ENCODE measurements around the gene WSB2. TPM values are rescaled to one million over a fixed set of nuclear protein-coding genes. Genes with fewer than 3 reads are reported as not detected.

Gene WSB2
- total and polyA plus RNA-seq, 10 of the 15 experiments (the other 5 are each of a cell fraction or from before 2014, with no cell fraction given): 18.3 to 82.6 (median 43.7) TPM

- peak; percentile 96 for TF ChIP-seq MEF2A (IDR thresholded peaks at IDR 0.05; ENCODE audit: insufficient read depth, low read depth, low read length)
- no peak for TF ChIP-seq RAD21 (IDR thresholded peaks at IDR 0.05; ENCODE audit: insufficient read depth, low read depth, low read length)
- TF ChIP-seq USF2 (IDR thresholded peaks at IDR 0.05; ENCODE audit: borderline replicate concordance, low read depth, low read length): no peak
- TF ChIP-seq PBX3 (IDR thresholded peaks at IDR 0.05; ENCODE audit: insufficient replicate concordance, low read depth, low read length): no peak
- no peak for TF ChIP-seq RFX5 (IDR thresholded peaks at IDR 0.05; ENCODE audit: low read depth, low read length)
- no peak for TF ChIP-seq LARP7 (IDR thresholded peaks at IDR 0.05)
- TF ChIP-seq YBX1 (IDR thresholded peaks at IDR 0.05): no peak
- TF ChIP-seq ASH2L (IDR thresholded peaks at IDR 0.05; ENCODE audit: borderline replicate concordance, low read depth): no peak
- TF ChIP-seq HDAC2 (IDR thresholded peaks at IDR 0.05): no peak
- TF ChIP-seq TAF1 (IDR thresholded peaks at IDR 0.05; ENCODE audit: borderline replicate concordance, low read depth, low read length): no peak
- TF ChIP-seq CTCF (IDR thresholded peaks at IDR 0.05 in 2 of 3, conservative IDR thresholded peaks at IDR 0.05 in 1 of 3; ENCODE audit: control insufficient read depth in 2 of 3, extremely low read depth in 1 of 3, insufficient read depth in 1 of 3, low read depth in 3 of 3, low read length in 3 of 3): peak in 2 of 3 experiments; percentile 5 to 13; a peak in 1 of 6 replicates
- no peak for TF ChIP-seq CREB1 (IDR thresholded peaks at IDR 0.05; ENCODE audit: low read depth)
- TF ChIP-seq ZNF217 (IDR thresholded peaks at IDR 0.05): peak; percentile 92
- peak; percentile 83; the same call in 1 of the 2 replicates for TF ChIP-seq ZBED1 (IDR thresholded peaks at IDR 0.05; ENCODE audit: borderline replicate concordance)
- TF ChIP-seq HDAC6 (IDR thresholded peaks at IDR 0.05; ENCODE audit: unreplicated experiment): no peak
- TF ChIP-seq ATF3 (IDR thresholded peaks at IDR 0.05; ENCODE audit: borderline replicate concordance, extremely low read depth, low read depth, low read length): no peak
- TF ChIP-seq TARDBP (IDR thresholded peaks at IDR 0.05; ENCODE audit: borderline replicate concordance): no peak
- TF ChIP-seq ZBTB33 (IDR thresholded peaks at IDR 0.05): no peak
- no peak for TF ChIP-seq SMARCA5 (IDR thresholded peaks at IDR 0.05)
- TF ChIP-seq BCLAF1 (IDR thresholded peaks at IDR 0.05): no peak
- no peak for TF ChIP-seq CBFB (IDR thresholded peaks at IDR 0.05; ENCODE audit: low read depth)
Measured at GRCh38 chr12:118035190-118036041, 25.6 kb downstream of the WSB2 start (continued).
